Neural cell (in vitro differentiated cells): Measurements from ENCODE around the gene HCLS1. TPM values are rescaled to one million over a fixed set of nuclear protein-coding genes. Genes with fewer than 3 reads are reported as not detected.

Experiments used
- H2AFZ ChIP-seq: fragments of 200-600, 300-800 bp; sonication (generic), shearing (Covaris generic); 2 replicates; pipeline ENCODE4 v1.6.0; 2014; ENCODE audit warnings: low read depth, mild to moderate bottlenecking, antibody characterized with exemption, low read length, moderate library complexity
- H3F3A ChIP-seq: fragments of 200-600 bp; shearing (Covaris generic); 2 replicates; pipeline ENCODE4 v1.6.1; 2016; ENCODE audit warnings: mild to moderate bottlenecking, moderate library complexity, mixed read lengths, antibody characterized with exemption, low read length; ENCODE audit not compliant: insufficient read depth, poor library complexity, severe bottlenecking
- H3K27ac ChIP-seq: fragments of 200-600, 300-800 bp; sonication (generic), shearing (Covaris generic); 2 replicates; pipeline ENCODE4 v1.5.1; 2014; ENCODE audit warnings: mild to moderate bottlenecking, low read length, moderate library complexity
- H3K27me3 ChIP-seq: fragments of 300-800, 200-600 bp; sonication (generic), shearing (Covaris generic); 2 replicates; pipeline ENCODE4 v1.6.0; 2014; ENCODE audit warnings: mild to moderate bottlenecking, low read depth, low read length, moderate library complexity; ENCODE audit not compliant: insufficient read depth
- H3K36me3 ChIP-seq: fragments of 300-800, 200-600 bp; sonication (generic), shearing (Covaris generic); 2 replicates; pipeline ENCODE4 v1.5.1; 2014; ENCODE audit warnings: mild to moderate bottlenecking, antibody characterized with exemption, low read length, moderate library complexity; ENCODE audit not compliant: insufficient read depth
- H3K4me2 ChIP-seq: fragments of 300-800, 200-600 bp; sonication (generic), shearing (Covaris generic); 2 replicates; pipeline ENCODE4 v1.6.0; 2014; ENCODE audit warnings: mild to moderate bottlenecking, low read length
- H3K4me3 ChIP-seq: fragments of 300-800, 200-600 bp; sonication (generic), shearing (Covaris generic); 2 replicates; pipeline ENCODE4 v1.5.1; 2014; ENCODE audit warnings: mild to moderate bottlenecking, low read length, moderate library complexity
- H3K79me2 ChIP-seq: fragments of 200-600 bp; shearing (Covaris generic); replicated peaks from 2 replicates; pipeline ENCODE4 v1.6.0; 2014; ENCODE audit warnings: mild to moderate bottlenecking, low read length, moderate library complexity; ENCODE audit not compliant: insufficient read depth
- H3K9ac ChIP-seq: fragments of 300-800, 200-600 bp; sonication (generic), shearing (Covaris generic); 2 replicates; pipeline ENCODE4 v1.6.1; 2016; ENCODE audit warnings: mild to moderate bottlenecking, low read length, mixed read lengths
- H3K9me2 ChIP-seq: fragments of 200-600 bp; shearing (Covaris generic); 2 replicates; pipeline ENCODE4 v1.6.1; 2016; ENCODE audit warnings: mild to moderate bottlenecking, low read length, mixed read lengths; ENCODE audit not compliant: insufficient read depth
- H3K9me3 ChIP-seq: fragments of 200-600, 300-800 bp; sonication (generic), shearing (Covaris generic); 2 replicates; pipeline ENCODE4 v1.6.1; 2016; ENCODE audit warnings: mild to moderate bottlenecking, mixed run types, low read length, moderate library complexity, mixed read lengths
- H4K20me1 ChIP-seq: fragments of 200-600 bp; shearing (Covaris generic); 2 replicates; pipeline ENCODE4 v1.6.1; 2016; ENCODE audit warnings: mild to moderate bottlenecking, mixed run types; ENCODE audit not compliant: insufficient read depth
- EP300 ChIP-seq: fragments of 450-650 bp; conservative IDR thresholded peaks from 2 replicates; pipeline ENCODE4 v1.6.1; 2014; ENCODE audit warnings: antibody characterized with exemption, mild to moderate bottlenecking, moderate library complexity; ENCODE audit not compliant: poor library complexity, severe bottlenecking
- EZH2 ChIP-seq: fragments of 200-600, 300-800 bp; shearing (Covaris generic), sonication (generic); IDR thresholded peaks from 2 replicates; pipeline ENCODE4 v1.6.1; 2014; ENCODE audit warnings: antibody characterized with exemption, low read length, borderline replicate concordance, mild to moderate bottlenecking; ENCODE audit not compliant: insufficient read depth, poor library complexity, severe bottlenecking
- MXI1 ChIP-seq: fragments of 450-650 bp; conservative IDR thresholded peaks from 2 replicates; pipeline ENCODE4 v1.6.1; 2014; ENCODE audit warnings: antibody characterized with exemption, mild to moderate bottlenecking; ENCODE audit not compliant: poor library complexity, severe bottlenecking
- POLR2AphosphoS5 ChIP-seq: IDR thresholded peaks from 2 replicates; pipeline ENCODE4 v1.6.1; 2012
- RAD21 ChIP-seq: fragments of 450-650 bp; conservative IDR thresholded peaks from 2 replicates; pipeline ENCODE4 v1.6.1; 2014; ENCODE audit warnings: antibody characterized with exemption, mild to moderate bottlenecking, moderate library complexity
- SMC3 ChIP-seq: fragments of 450-650 bp; conservative IDR thresholded peaks from 2 replicates; pipeline ENCODE4 v1.6.1; 2014; ENCODE audit warnings: antibody characterized with exemption, mild to moderate bottlenecking, moderate library complexity; ENCODE audit not compliant: poor library complexity
- TAF1 ChIP-seq: IDR thresholded peaks from 2 replicates; pipeline ENCODE4 v1.6.1; 2012; ENCODE audit warnings: low read depth
- polyA plus RNA-seq: library from polyadenylated mRNA; depleted of rRNA; stranded (reverse); fragments of >200 nt; gene quantifications from 2 replicates; pipeline ENCODE4 v1.2.3, GENCODE V29; 2014
- TF ChIP-seq, protein P1 (sequence below): IDR thresholded peaks from 2 replicates; pipeline ENCODE4 v1.6.1; 2012; ENCODE audit warnings: borderline replicate concordance
- TF ChIP-seq, protein P2 (sequence below): fragments of 450-650 bp; IDR thresholded peaks from 2 replicates; pipeline ENCODE4 v1.5.1; 2014; ENCODE audit warnings: antibody characterized with exemption, mild to moderate bottlenecking, moderate library complexity; ENCODE audit not compliant: poor library complexity, severe bottlenecking

Gene HCLS1
- polyA plus RNA-seq, 1 donor from 2014 or later = 0.25 TPM

- TF ChIP-seq EZH2 (no peak), MXI1 (no peak), TAF1 (no peak), EP300 (no peak), SMC3 (no peak), POLR2AphosphoS5 (no peak), RAD21 (no peak)
- TF ChIP-seq, protein P1, sequence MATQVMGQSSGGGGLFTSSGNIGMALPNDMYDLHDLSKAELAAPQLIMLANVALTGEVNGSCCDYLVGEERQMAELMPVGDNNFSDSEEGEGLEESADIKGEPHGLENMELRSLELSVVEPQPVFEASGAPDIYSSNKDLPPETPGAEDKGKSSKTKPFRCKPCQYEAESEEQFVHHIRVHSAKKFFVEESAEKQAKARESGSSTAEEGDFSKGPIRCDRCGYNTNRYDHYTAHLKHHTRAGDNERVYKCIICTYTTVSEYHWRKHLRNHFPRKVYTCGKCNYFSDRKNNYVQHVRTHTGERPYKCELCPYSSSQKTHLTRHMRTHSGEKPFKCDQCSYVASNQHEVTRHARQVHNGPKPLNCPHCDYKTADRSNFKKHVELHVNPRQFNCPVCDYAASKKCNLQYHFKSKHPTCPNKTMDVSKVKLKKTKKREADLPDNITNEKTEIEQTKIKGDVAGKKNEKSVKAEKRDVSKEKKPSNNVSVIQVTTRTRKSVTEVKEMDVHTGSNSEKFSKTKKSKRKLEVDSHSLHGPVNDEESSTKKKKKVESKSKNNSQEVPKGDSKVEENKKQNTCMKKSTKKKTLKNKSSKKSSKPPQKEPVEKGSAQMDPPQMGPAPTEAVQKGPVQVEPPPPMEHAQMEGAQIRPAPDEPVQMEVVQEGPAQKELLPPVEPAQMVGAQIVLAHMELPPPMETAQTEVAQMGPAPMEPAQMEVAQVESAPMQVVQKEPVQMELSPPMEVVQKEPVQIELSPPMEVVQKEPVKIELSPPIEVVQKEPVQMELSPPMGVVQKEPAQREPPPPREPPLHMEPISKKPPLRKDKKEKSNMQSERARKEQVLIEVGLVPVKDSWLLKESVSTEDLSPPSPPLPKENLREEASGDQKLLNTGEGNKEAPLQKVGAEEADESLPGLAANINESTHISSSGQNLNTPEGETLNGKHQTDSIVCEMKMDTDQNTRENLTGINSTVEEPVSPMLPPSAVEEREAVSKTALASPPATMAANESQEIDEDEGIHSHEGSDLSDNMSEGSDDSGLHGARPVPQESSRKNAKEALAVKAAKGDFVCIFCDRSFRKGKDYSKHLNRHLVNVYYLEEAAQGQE = no peak
- TF ChIP-seq, protein P2, sequence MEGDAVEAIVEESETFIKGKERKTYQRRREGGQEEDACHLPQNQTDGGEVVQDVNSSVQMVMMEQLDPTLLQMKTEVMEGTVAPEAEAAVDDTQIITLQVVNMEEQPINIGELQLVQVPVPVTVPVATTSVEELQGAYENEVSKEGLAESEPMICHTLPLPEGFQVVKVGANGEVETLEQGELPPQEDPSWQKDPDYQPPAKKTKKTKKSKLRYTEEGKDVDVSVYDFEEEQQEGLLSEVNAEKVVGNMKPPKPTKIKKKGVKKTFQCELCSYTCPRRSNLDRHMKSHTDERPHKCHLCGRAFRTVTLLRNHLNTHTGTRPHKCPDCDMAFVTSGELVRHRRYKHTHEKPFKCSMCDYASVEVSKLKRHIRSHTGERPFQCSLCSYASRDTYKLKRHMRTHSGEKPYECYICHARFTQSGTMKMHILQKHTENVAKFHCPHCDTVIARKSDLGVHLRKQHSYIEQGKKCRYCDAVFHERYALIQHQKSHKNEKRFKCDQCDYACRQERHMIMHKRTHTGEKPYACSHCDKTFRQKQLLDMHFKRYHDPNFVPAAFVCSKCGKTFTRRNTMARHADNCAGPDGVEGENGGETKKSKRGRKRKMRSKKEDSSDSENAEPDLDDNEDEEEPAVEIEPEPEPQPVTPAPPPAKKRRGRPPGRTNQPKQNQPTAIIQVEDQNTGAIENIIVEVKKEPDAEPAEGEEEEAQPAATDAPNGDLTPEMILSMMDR = no peak
- H3K36me3 ChIP-seq = peaks cover 24% of the 10 kb centered on the region
- H3F3A ChIP-seq = no peaks in the 10 kb centered on the region
- no peaks in the 10 kb centered on the region for H3K9me2 ChIP-seq
- no peak overlapping the region for H3K4me2 ChIP-seq
- no peak overlapping the region for H3K4me3 ChIP-seq
- H3K9ac ChIP-seq = no peak overlapping the region
- no peaks in the 10 kb centered on the region for H3K79me2 ChIP-seq
- H2AFZ ChIP-seq = no peak overlapping the region
- H3K27ac ChIP-seq = no peak overlapping the region
- H3K27me3 ChIP-seq = no peaks in the 10 kb centered on the region
- no peaks in the 10 kb centered on the region for H4K20me1 ChIP-seq
- no peaks in the 10 kb centered on the region for H3K9me3 ChIP-seq
These were observed 16.4 kb upstream of the HCLS1 start for GRCh38 chr3:121677141-121677540.

DNA sequence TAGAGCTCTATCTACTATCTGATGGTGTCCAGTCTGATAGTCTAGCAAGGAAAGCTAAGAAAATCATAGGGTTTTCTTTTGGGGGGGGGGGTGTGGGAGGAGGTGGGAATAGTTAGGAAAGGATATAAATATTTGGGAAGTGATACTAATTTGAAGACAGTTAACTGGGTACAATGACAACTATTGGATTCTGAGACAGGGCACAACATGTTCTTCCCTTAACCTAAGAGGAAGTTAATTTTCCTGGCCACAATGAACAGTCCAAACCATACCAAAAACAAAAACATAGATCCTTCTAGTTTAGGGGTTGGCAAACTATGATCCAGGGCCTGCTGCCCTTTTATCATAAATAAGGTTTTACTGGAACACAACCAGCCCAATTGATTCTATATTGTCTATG, 10.0 kb upstream of the HCLS1 start:
- Histone ChIP-seq H3K4me3 (no peak overlapping the region), H2AFZ (no peak overlapping the region), H3F3A (no peaks in the 10 kb centered on the region), H3K9me3 (no peaks in the 10 kb centered on the region), H3K4me2 (no peak overlapping the region), H3K36me3 (peaks cover 17% of the 10 kb centered on the region), H3K9me2 (no peaks in the 10 kb centered on the region), H4K20me1 (no peaks in the 10 kb centered on the region), H3K27ac (no peak overlapping the region), H3K27me3 (no peaks in the 10 kb centered on the region), H3K9ac (no peak overlapping the region), H3K79me2 (no peaks in the 10 kb centered on the region)
- TF ChIP-seq SMC3 = no peak
- TF ChIP-seq RAD21 = no peak
- TF ChIP-seq EZH2 = no peak
- no peak for TF ChIP-seq MXI1
- TF ChIP-seq TAF1 = no peak
- TF ChIP-seq, protein P1 = no peak
- TF ChIP-seq POLR2AphosphoS5 = no peak
- TF ChIP-seq, protein P2 = no peak
